Lung (tissue), 12 donors: Measurements from ENCODE around the gene PTPRN2. TPM values are rescaled to one million over a fixed set of nuclear protein-coding genes. Genes with fewer than 3 reads are reported as not detected.

Source experiments
- ATAC-seq: fragments of 200-7000 bp; cut with Tn5 transposase; one replicate; pipeline ENCODE4 v1.9.1; 2020; ENCODE audit warnings: moderate number of reproducible peaks; ENCODE audit not compliant: insufficient read depth, low FRiP score
- DNase-seq, 3 donors: peaks; one replicate each; pipeline ENCODE4 v3.0.0-alpha.2; 2013 to 2017
- H3K27ac ChIP-seq, 2 donors: one replicate each; pipeline ENCODE4 v1.5.1; 2013; ENCODE audit warnings: mild to moderate bottlenecking in 2 of 2, moderate library complexity in 2 of 2, control low read depth in 1 of 2, inconsistent platforms in 1 of 2, low read depth in 1 of 2, low read length in 1 of 2
- H3K27me3 ChIP-seq, 3 donors: one replicate each; pipeline ENCODE4 v1.5.1; 2013; ENCODE audit warnings: low read length in 2 of 3; ENCODE audit not compliant: control insufficient read depth in 3 of 3, insufficient read depth in 3 of 3
- H3K36me3 ChIP-seq, 4 donors: one replicate each; pipeline ENCODE4 v1.5.1; 2013; ENCODE audit warnings: low read length in 4 of 4, mild to moderate bottlenecking in 1 of 4, moderate library complexity in 1 of 4; ENCODE audit not compliant: control insufficient read depth in 4 of 4, insufficient read depth in 4 of 4
- H3K4me1 ChIP-seq, 5 donors: one replicate each; pipeline ENCODE4 v1.5.1; 2013; ENCODE audit warnings: low read length in 5 of 5, mild to moderate bottlenecking in 2 of 5, moderate library complexity in 1 of 5; ENCODE audit not compliant: control insufficient read depth in 5 of 5, insufficient read depth in 5 of 5
- H3K4me3 ChIP-seq: one replicate; pipeline ENCODE4 v1.5.1; 2013; ENCODE audit warnings: mild to moderate bottlenecking, control low read depth, moderate library complexity
- H3K9ac ChIP-seq, 2 donors: one replicate each; pipeline ENCODE4 v1.5.1; 2013; ENCODE audit warnings: low read length in 2 of 2, control low read depth in 1 of 2; ENCODE audit not compliant: insufficient read depth in 1 of 2
- H3K9me3 ChIP-seq, 4 donors: one replicate each; pipeline ENCODE4 v1.5.1; 2013; ENCODE audit warnings: low read length in 3 of 4, mild to moderate bottlenecking in 1 of 4, moderate library complexity in 1 of 4; ENCODE audit not compliant: control insufficient read depth in 4 of 4, insufficient read depth in 3 of 4
- CTCF ChIP-seq: IDR thresholded peaks from 2 replicates; pipeline ENCODE4 v1.5.1; 2012; ENCODE audit warnings: mild to moderate bottlenecking; ENCODE audit errors: control extremely low read depth, extremely low read depth
- WGBS, 2 donors: extraction: QIAGEN DNeasy Blood & Tissue Kit; methylation state at CpG; one replicate each; pipeline ENCODE4 v1.1.7; 2013; 5-methylcytosine and 5-hydroxymethylcytosine counted together
- polyA plus RNA-seq, 2 donors: library from polyadenylated mRNA; stranded (reverse); fragments of 200-250 nt; gene quantifications; one replicate each; pipeline ENCODE4 v1.2.1, GENCODE V29; 2013
- total RNA-seq, 2 donors: library from RNA; depleted of rRNA in 1 of 2; stranded (reverse); fragments of >200 nt in 1 of 2; gene quantifications; one replicate each; pipeline ENCODE4 v1.2.1, GENCODE V29; 2014 to 2021
- donor health status: control.
- donor health status: control.
- donor health status: Bipolar disorder and iron deficiency.
- donor health status: healthy.
- donor health status: DM: yes; HTN: yes; CAD: no.

Gene PTPRN2
- total and polyA plus RNA-seq, 4 donors: 2.1 to 7.4 (median 4.4) TPM

- Histone ChIP-seq H3K36me3 (no peaks in the 10 kb centered on the region), H3K9ac (no peak overlapping the region), H3K27ac (no peak overlapping the region), H3K4me1 (no peaks in the 10 kb centered on the region), H3K27me3 (no peaks in the 10 kb centered on the region), H3K9me3 (peaks cover 0 to 12% (median 7%) of the 10 kb centered on the region in 4 donors), H3K4me3 (no peak overlapping the region)
- DNase-seq (no peak), ATAC-seq (no peak)
- whole genome bisulfite sequencing, 2 donors: 55 to 85% methylated on average over 34 of the region's 34 CpGs
- no peak for TF ChIP-seq CTCF
Measured at GRCh38 chr7:158252837-158253669, 334.6 kb downstream of the PTPRN2 start.

- DNase-seq (no peak), ATAC-seq (no peak)
- Histone ChIP-seq H3K9ac (no peak overlapping the region), H3K36me3 (no peaks in the 10 kb centered on the region), H3K27me3 (no peaks in the 10 kb centered on the region), H3K9me3 (peaks cover 0 to 12% (median 5%) of the 10 kb centered on the region in 4 donors), H3K4me1 (no peaks in the 10 kb centered on the region), H3K4me3 (no peak overlapping the region), H3K27ac (no peak overlapping the region)
- no peak for TF ChIP-seq CTCF
- 78 to 89% methylated on average over 23 of the region's 23 CpGs for WGBS, 2 donors
Measured at GRCh38 chr7:158252081-158252836, 335.4 kb downstream of the PTPRN2 start.

GRCh38 chr7:158251061-158251965, 336.3 kb downstream of the PTPRN2 start:
- ATAC-seq (no peak), DNase-seq (no peak)
- Histone ChIP-seq H3K9me3 (peaks cover 0 to 12% (median 6%) of the 10 kb centered on the region in 4 donors), H3K4me1 (no peaks in the 10 kb centered on the region), H3K36me3 (no peaks in the 10 kb centered on the region), H3K9ac (no peak overlapping the region), H3K27me3 (no peaks in the 10 kb centered on the region), H3K4me3 (no peak overlapping the region), H3K27ac (no peak overlapping the region)
- WGBS, 2 donors: 87 to 90% methylated on average over 18 of the region's 18 CpGs
- no peak for TF ChIP-seq CTCF
